ENCODE measurements around the gene TMEM183A.

Gene TMEM183A

GRCh38 chr1:202961220-202961880 is 45.8 kb upstream of the TMEM183A start:
- no peak for TF ChIP-seq CTCF (IDR thresholded peaks at IDR 0.05)
- Histone ChIP-seq H3K27ac (no peak overlapping the region), H3K79me2 (peaks cover 5% of the 10 kb centered on the region), H3K36me3 (ENCODE audit: control insufficient read depth, insufficient read depth, low read length) (no peaks in the 10 kb centered on the region), H3K27me3 (ENCODE audit: control insufficient read depth, insufficient read depth, low read length) (no peaks in the 10 kb centered on the region), H2AFZ (no peak overlapping the region), H3K9me3 (ENCODE audit: control insufficient read depth, low read length) (no peaks in the 10 kb centered on the region), H3K4me3 (ENCODE audit: low read depth, low read length) (no peak overlapping the region), H3K9ac (no peak overlapping the region), H3K4me1 (peaks cover 5% of the 10 kb centered on the region), H3K4me2 (ENCODE audit: low read length) (no peak overlapping the region)

- Histone ChIP-seq H3K9me3 (ENCODE audit: control insufficient read depth, low read length) (no peaks in the 10 kb centered on the region), H3K4me3 (ENCODE audit: low read depth, low read length) (no peak overlapping the region), H3K4me2 (ENCODE audit: low read length) (no peak overlapping the region), H3K9ac (no peak overlapping the region), H3K36me3 (ENCODE audit: control insufficient read depth, insufficient read depth, low read length) (no peaks in the 10 kb centered on the region), H3K4me1 (peaks cover 9% of the 10 kb centered on the region), H2AFZ (no peak overlapping the region), H3K27me3 (ENCODE audit: control insufficient read depth, insufficient read depth, low read length) (no peaks in the 10 kb centered on the region), H3K79me2 (no peaks in the 10 kb centered on the region), H3K27ac (no peak overlapping the region)
- no peak for TF ChIP-seq CTCF (IDR thresholded peaks at IDR 0.05)
Measured at GRCh38 chr1:202964791-202965410, 42.3 kb upstream of the TMEM183A start.

GRCh38 chr1:202965422-202965821 is 41.8 kb upstream of the TMEM183A start:
- Histone ChIP-seq H3K27ac (no peak overlapping the region), H2AFZ (no peak overlapping the region), H3K9me3 (ENCODE audit: control insufficient read depth, low read length) (no peaks in the 10 kb centered on the region), H3K79me2 (no peaks in the 10 kb centered on the region), H3K9ac (no peak overlapping the region), H3K4me2 (ENCODE audit: low read length) (no peak overlapping the region), H3K4me1 (peaks cover 9% of the 10 kb centered on the region), H3K27me3 (ENCODE audit: control insufficient read depth, insufficient read depth, low read length) (no peaks in the 10 kb centered on the region), H3K4me3 (ENCODE audit: low read depth, low read length) (no peak overlapping the region), H3K36me3 (ENCODE audit: control insufficient read depth, insufficient read depth, low read length) (no peaks in the 10 kb centered on the region)
- no peak for TF ChIP-seq CTCF (IDR thresholded peaks at IDR 0.05)

GRCh38 chr1:202966006-202966898 is 40.9 kb upstream of the TMEM183A start:
- Histone ChIP-seq H3K4me2 (ENCODE audit: low read length) (peak overlapping the region; percentile 78), H3K4me3 (ENCODE audit: low read depth, low read length) (peak overlapping the region; percentile 62), H2AFZ (peak overlapping the region; percentile 86), H3K9me3 (ENCODE audit: control insufficient read depth, low read length) (no peaks in the 10 kb centered on the region), H3K36me3 (ENCODE audit: control insufficient read depth, insufficient read depth, low read length) (no peaks in the 10 kb centered on the region), H3K4me1 (peaks cover 9% of the 10 kb centered on the region), H3K79me2 (no peaks in the 10 kb centered on the region), H3K27me3 (ENCODE audit: control insufficient read depth, insufficient read depth, low read length) (no peaks in the 10 kb centered on the region), H3K9ac (peak overlapping the region; percentile 37), H3K27ac (peak overlapping the region; percentile 78)
- TF ChIP-seq CTCF (IDR thresholded peaks at IDR 0.05): no peak

Measured in parathyroid adenoma (tissue), 2 donors.